Adrenal gland (tissue), 12 donors: Measurements from ENCODE around the gene TMEM38A. TPM values are rescaled to one million over a fixed set of nuclear protein-coding genes. Genes with fewer than 3 reads are reported as not detected.

Experiments
- DNase-seq, 7 donors: peaks; one replicate each; pipeline ENCODE4 v3.0.0-alpha.2; 2019 to 2020
- H3K27ac ChIP-seq, 5 donors: fragments of 200-600 bp; sonication (generic) in 4 of 5; 1 replicate in 3 of 5; 2 replicates in 2 of 5; pipeline versions ENCODE4 v1.5.1 to v1.8.0; 2016 to 2020; ENCODE audit warnings: mild to moderate bottlenecking in 1 of 5
- H3K27me3 ChIP-seq: fragments of 200-600 bp; 2 replicates; pipeline ENCODE4 v1.8.0; 2021
- H3K36me3 ChIP-seq, 2 donors: fragments of 200-600 bp; replicated peaks in 1 of 2; 1 replicate in 1 of 2; 2 replicates in 1 of 2; pipeline versions ENCODE4 v1.5.1 to v1.8.0; 2018 to 2022
- H3K4me1 ChIP-seq, 2 donors: fragments of 200-600 bp; replicated peaks in 1 of 2; 1 replicate in 1 of 2; 2 replicates in 1 of 2; pipeline versions ENCODE4 v1.5.1 to v1.8.0; 2018 to 2021
- H3K4me3 ChIP-seq, 4 donors: fragments of 200-600 bp; sonication (generic) in 3 of 4; one replicate each; pipeline ENCODE4 v1.5.1; 2016 to 2018
- H3K9me3 ChIP-seq, 3 donors: fragments of 200-600 bp; sonication (generic) in 1 of 3; replicated peaks in 1 of 3; 1 replicate in 2 of 3; 2 replicates in 1 of 3; pipeline versions ENCODE4 v1.5.1 to v1.8.0; 2016 to 2021
- CTCF ChIP-seq, 6 experiments: fragments of 450-650 bp in 4 of 6; fragments of 200-600 bp in 2 of 6; sonication (generic) in 1 of 6; IDR thresholded peaks; 1 replicate in 5 of 6; 2 replicates in 1 of 6; pipeline versions ENCODE4 v1.5.1 to v1.8.0; 2016 to 2021; ENCODE audit warnings: antibody characterized with exemption in 6 of 6, mild to moderate bottlenecking in 2 of 6, moderate library complexity in 1 of 6
- POLR2A ChIP-seq, 2 donors: fragments of 450-650 bp; IDR thresholded peaks; one replicate each; pipeline ENCODE4 v1.6.1; 2017; ENCODE audit warnings: antibody characterized with exemption in 2 of 2, mild to moderate bottlenecking in 2 of 2, moderate library complexity in 1 of 2
- WGBS, 4 donors: extraction: QIAGEN DNeasy Blood & Tissue Kit in 2 of 4; methylation state at CpG; one replicate each; pipeline versions ENCODE4 v1.1.5 to v1.1.7; 2013 to 2017; 5-methylcytosine and 5-hydroxymethylcytosine counted together
- intact Hi-C, 2 donors: fragments of 100-400 bp; cut with DNase I; formaldehyde crosslinking; loops; one replicate each; pipeline versions ENCODE4 v1.14.1 to v1.15.0; 2022 to 2023
- polyA plus RNA-seq, 3 donors: library from polyadenylated mRNA; stranded (reverse); fragments of 200-250 nt in 2 of 3; fragments of 350-450 nt in 1 of 3; fragmentation: Illumina TruSeq in 1 of 3; extraction: RNeasy Lipid Tissue Mini Kit (QIAGEN cat#74804) in 1 of 3; gene quantifications; one replicate each; pipeline ENCODE4 v1.2.3, GENCODE V29; 2013 to 2014
- total RNA-seq, 9 donors: library from RNA; depleted of rRNA in 4 of 9; stranded (reverse); fragments of >200 nt in 4 of 9; fragments of 120-200 nt in 1 of 9; fragmentation: NEBNext Ultra II Directional in 1 of 9; extraction: Animal tissue kit (Norgen Biotek cat#: 25700) in 1 of 9; gene quantifications; one replicate each; pipeline versions ENCODE4 v1.1.0 to v1.2.4, GENCODE V29; 2013 to 2023
- donor health status: healthy with polysubstance abuse.
- donor health status: Bipolar disorder and iron deficiency.
- donor health status: DM: yes; HTN: yes; CAD: no.
- donor health status: DM: no; HTN: no; CAD: no.
- donor health status: DM: no; HTN: no; CAD: no.
- donor health status: DM: yes; HTN: yes; CAD: no.

The TMEM38A gene
- total and polyA plus RNA-seq, 12 donors = 2.2 to 10.4 (median 5.9) TPM

DNA sequence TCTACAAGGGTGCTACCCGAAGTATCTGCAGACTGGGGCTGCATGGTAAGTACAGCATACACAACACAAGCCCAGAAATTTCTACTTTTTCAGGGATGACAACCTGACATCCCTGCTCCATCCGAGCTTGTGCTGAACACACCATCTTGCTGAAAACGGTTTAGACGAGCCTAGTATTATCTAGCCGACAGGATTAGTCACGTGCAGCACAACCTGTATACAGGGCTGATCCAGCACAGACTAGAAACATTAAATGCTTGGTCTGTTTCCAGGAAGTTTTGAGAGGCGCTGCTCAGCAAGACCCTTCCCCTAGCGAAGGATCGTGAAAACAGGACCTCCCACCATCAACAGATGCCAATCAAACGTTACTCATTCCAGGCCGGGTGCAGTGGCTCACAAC, 5.2 kb upstream of the TMEM38A start:
- Histone ChIP-seq H3K36me3 (peaks cover 0 to 74% of the 10 kb centered on the region in 2 donors), H3K9me3 (no peaks in the 10 kb centered on the region), H3K4me3 (no peak overlapping the region), H3K4me1 (peaks cover 7 to 11% of the 10 kb centered on the region in 2 donors), H3K27me3 (no peaks in the 10 kb centered on the region), H3K27ac (no peak overlapping the region)
- intact Hi-C loops = no loop called here
- TF ChIP-seq CTCF (IDR thresholded peaks at IDR 0.05) (no peak), POLR2A (IDR thresholded peaks at IDR 0.05) (no peak)
- 73 to 83% (median 80%) methylated on average over 11 of the region's 11 CpGs for WGBS, 4 donors
- DNase-seq = no peak

GRCh38 chr19:16657384-16657783, 3.6 kb upstream of the TMEM38A start:
- Histone ChIP-seq H3K27me3 (no peaks in the 10 kb centered on the region), H3K27ac (no peak overlapping the region), H3K4me3 (no peak overlapping the region), H3K36me3 (peaks cover 0 to 59% of the 10 kb centered on the region in 2 donors), H3K4me1 (peaks cover 7 to 19% of the 10 kb centered on the region in 2 donors), H3K9me3 (no peaks in the 10 kb centered on the region)
- TF ChIP-seq CTCF (IDR thresholded peaks at IDR 0.05) (no peak), POLR2A (IDR thresholded peaks at IDR 0.05) (no peak)
- intact Hi-C loops = no loop called here
- WGBS, 4 donors = 87 to 91% (median 90%) methylated on average over 5 of the region's 5 CpGs
- DNase-seq = no peak

DNA sequence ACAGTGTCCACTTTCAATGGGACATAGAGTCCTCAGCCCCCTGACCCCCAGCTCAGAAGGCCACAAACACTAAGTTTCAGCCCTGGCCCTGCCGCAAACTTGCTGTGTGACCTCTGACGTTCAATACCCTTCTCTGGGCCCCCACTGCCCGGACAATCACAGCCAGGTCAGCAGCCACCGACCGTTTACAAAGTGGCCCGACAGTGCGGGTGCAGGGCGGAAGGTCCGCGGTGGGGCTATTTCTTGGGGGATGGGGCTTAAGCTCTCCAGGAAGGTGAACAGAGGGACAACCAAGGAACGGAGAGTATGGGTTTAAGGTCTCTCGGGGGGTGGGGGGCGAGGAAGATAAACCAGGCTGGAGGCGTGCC, 1.5 kb upstream of the TMEM38A start:
- peak in 1 of 7 donors; percentile 8 for DNase-seq
- Histone ChIP-seq H3K36me3 (peaks cover 0 to 38% of the 10 kb centered on the region in 2 donors), H3K27ac (peak overlapping the region; percentile 68 to 99 (median 80)), H3K4me3 (peak overlapping the region; percentile 29 to 80 (median 66)), H3K9me3 (no peaks in the 10 kb centered on the region), H3K4me1 (peaks cover 7 to 19% of the 10 kb centered on the region in 2 donors), H3K27me3 (no peaks in the 10 kb centered on the region)
- TF ChIP-seq POLR2A (IDR thresholded peaks at IDR 0.05) = no peak
- no peak for TF ChIP-seq CTCF (IDR thresholded peaks at IDR 0.05)
- intact Hi-C loops = no loop called here
- 0 to 7% (median 2%) methylated on average over 12 to 14 of the region's 14 CpGs for WGBS, 4 donors

DNA sequence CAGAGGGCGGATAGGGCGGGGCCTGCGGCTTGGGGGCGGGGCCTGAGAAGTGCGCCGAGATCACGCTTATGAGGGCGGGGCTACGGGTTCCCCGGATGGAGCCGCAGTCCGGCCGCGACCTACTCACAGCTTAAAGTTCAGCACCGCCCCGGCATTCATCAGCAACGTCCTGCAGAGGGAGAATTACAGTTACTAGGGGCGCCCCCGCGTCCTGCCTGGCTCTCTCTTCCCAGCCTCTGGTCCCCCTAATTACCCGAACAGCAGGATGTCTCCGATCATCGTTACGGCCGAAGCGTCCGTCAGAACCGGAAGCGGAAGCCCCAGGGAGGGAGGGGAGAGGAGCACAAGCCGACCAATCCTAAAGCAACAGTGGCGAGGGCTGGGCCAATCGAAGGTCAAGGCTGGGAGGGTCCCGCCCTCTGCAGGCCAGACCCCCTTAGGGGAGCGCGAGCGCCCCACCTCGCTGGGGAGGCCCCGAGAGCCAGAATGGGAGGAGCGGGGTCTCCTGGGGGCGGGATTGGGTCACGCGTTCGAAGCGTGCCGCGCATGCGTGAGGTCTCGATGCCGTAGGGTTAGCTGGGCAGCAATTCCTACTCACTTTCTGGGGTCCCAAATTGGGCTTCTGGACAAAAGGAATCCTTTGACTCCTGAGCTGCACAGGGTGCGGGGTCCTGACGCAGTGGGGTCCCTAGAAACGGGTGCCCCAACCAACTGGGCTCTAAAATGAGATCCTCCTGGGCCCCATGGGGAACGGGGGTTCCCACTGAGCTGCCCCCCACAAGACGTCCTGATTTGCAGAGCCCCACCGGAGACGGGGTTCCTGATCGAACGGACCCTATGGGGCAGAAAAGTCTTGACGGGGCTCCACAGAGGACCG, 869 bp upstream of the TMEM38A start, which contains the start of gene SMIM7:
Gene SMIM7 (minus strand): TSS at position 313 of the 877 bp plus-strand sequence. CDS start 34 bp downstream, at position 279.
- TF ChIP-seq POLR2A (IDR thresholded peaks at IDR 0.05) = peak; percentile 83 to 85
- peak in 1 of 6 experiments; percentile 26 for TF ChIP-seq CTCF (IDR thresholded peaks at IDR 0.05)
- Histone ChIP-seq H3K4me1 (peaks cover 7 to 19% of the 10 kb centered on the region in 2 donors), H3K9me3 (no peaks in the 10 kb centered on the region), H3K4me3 (peak within 1 kb of the TSS; percentile 29 to 80 (median 66)), H3K36me3 (peaks cover 0 to 32% of the 10 kb centered on the region in 2 donors), H3K27ac (peak within 1 kb of the TSS; percentile 68 to 99 (median 80)), H3K27me3 (no peaks in the 10 kb centered on the region)
- WGBS, 4 donors = 0 to 2% (median 1%) methylated on average over 21 to 60 of the region's 60 CpGs
- intact Hi-C loops = no loop called here
- peak; percentile 98 to 99 (median 99) for DNase-seq
